Tibial artery (tissue), 4 donors: Measurements from ENCODE around the gene CERS6.

ENCODE experiments used
- DNase-seq, 2 donors: peaks; one replicate each; pipeline ENCODE4 v3.0.0-alpha.2; 2019
- H3K27ac ChIP-seq, 2 donors: fragments of 200-600 bp; sonication (generic) in 1 of 2; 1 replicate in 1 of 2; 2 replicates in 1 of 2; pipeline ENCODE4 v1.5.1; 2018 to 2019; ENCODE audit warnings: mild to moderate bottlenecking in 1 of 2
- H3K27me3 ChIP-seq, 2 donors: fragments of 200-600 bp; sonication (generic) in 1 of 2; one replicate each; pipeline versions ENCODE4 v1.5.1 to v1.6.0; 2016 to 2019
- H3K36me3 ChIP-seq, 3 donors: fragments of 200-600 bp; sonication (generic) in 2 of 3; one replicate each; pipeline ENCODE4 v1.5.1; 2016 to 2019; ENCODE audit warnings: mild to moderate bottlenecking in 2 of 3
- H3K4me1 ChIP-seq, 4 donors: fragments of 200-600 bp; sonication (generic) in 2 of 4; 1 replicate in 3 of 4; 2 replicates in 1 of 4; pipeline ENCODE4 v1.5.1; 2016 to 2019
- H3K4me3 ChIP-seq, 2 donors: fragments of 200-600 bp; sonication (generic) in 1 of 2; 1 replicate in 1 of 2; 2 replicates in 1 of 2; pipeline ENCODE4 v1.5.1; 2018 to 2019; ENCODE audit warnings: mild to moderate bottlenecking in 2 of 2
- H3K9me3 ChIP-seq, 3 donors: fragments of 200-600 bp; sonication (generic) in 1 of 3; one replicate each; pipeline ENCODE4 v1.5.1; 2016 to 2019
- CTCF ChIP-seq, 2 experiments: fragments of 200-600 bp in 1 of 2; fragments of 450-650 bp in 1 of 2; IDR thresholded peaks; one replicate each; pipeline ENCODE4 v1.5.1; 2017 to 2019; ENCODE audit warnings: antibody characterized with exemption in 2 of 2, mild to moderate bottlenecking in 1 of 2, moderate library complexity in 1 of 2
- intact Hi-C: fragments of 100-400 bp; cut with DNase I; formaldehyde crosslinking; loops from one replicate; pipeline ENCODE4 v1.15.0; 2023; ENCODE audit warnings: low total_unique reads

The CERS6 gene

GRCh38 chr2:168730344-168730743 is 274.3 kb downstream of the CERS6 start:
- no peak for DNase-seq
- Histone ChIP-seq H3K9me3 (no peaks in the 10 kb centered on the region), H3K27me3 (no peaks in the 10 kb centered on the region), H3K36me3 (no peaks in the 10 kb centered on the region), H3K4me1 (no peaks in the 10 kb centered on the region), H3K4me3 (no peak overlapping the region), H3K27ac (no peak overlapping the region)
- no peak for TF ChIP-seq CTCF (IDR thresholded peaks at IDR 0.05)
- intact Hi-C loops, result no loop called here

- no peak overlapping the region for H3K4me3 ChIP-seq
- no peak for DNase-seq
- H3K36me3 ChIP-seq, result no peaks in the 10 kb centered on the region
- intact Hi-C loops, result no loop called here
- H3K4me1 ChIP-seq, result no peaks in the 10 kb centered on the region
- H3K27me3 ChIP-seq, result no peaks in the 10 kb centered on the region
- no peak for TF ChIP-seq CTCF (IDR thresholded peaks at IDR 0.05)
- no peaks in the 10 kb centered on the region for H3K9me3 ChIP-seq
- H3K27ac ChIP-seq, result no peak overlapping the region
These were observed 274.9 kb downstream of the CERS6 start for GRCh38 chr2:168731002-168731401.

GRCh38 chr2:168731616-168732015 is 275.5 kb downstream of the CERS6 start:
- Histone ChIP-seq H3K4me3 (no peak overlapping the region), H3K9me3 (no peaks in the 10 kb centered on the region), H3K36me3 (no peaks in the 10 kb centered on the region), H3K27ac (no peak overlapping the region), H3K4me1 (no peaks in the 10 kb centered on the region), H3K27me3 (no peaks in the 10 kb centered on the region)
- DNase-seq, result no peak
- TF ChIP-seq CTCF (IDR thresholded peaks at IDR 0.05), result no peak
- intact Hi-C loops, result no loop called here

GRCh38 chr2:168732100-168732499 is 276.0 kb downstream of the CERS6 start:
- TF ChIP-seq CTCF (IDR thresholded peaks at IDR 0.05), result no peak
- H3K27me3 ChIP-seq, result no peaks in the 10 kb centered on the region
- intact Hi-C loops, result no loop called here
- no peaks in the 10 kb centered on the region for H3K36me3 ChIP-seq
- no peaks in the 10 kb centered on the region for H3K9me3 ChIP-seq
- no peak overlapping the region for H3K4me3 ChIP-seq
- DNase-seq, result no peak
- no peak overlapping the region for H3K27ac ChIP-seq
- H3K4me1 ChIP-seq, result no peaks in the 10 kb centered on the region

GRCh38 chr2:168732506-168732905 is 276.4 kb downstream of the CERS6 start:
- intact Hi-C loops, result no loop called here
- H3K4me1 ChIP-seq, result no peaks in the 10 kb centered on the region

More at GRCh38 chr2:168732506-168732905, 276.4 kb downstream of the CERS6 start:
- no peak for TF ChIP-seq CTCF (IDR thresholded peaks at IDR 0.05)
- Histone ChIP-seq H3K4me3 (no peak overlapping the region), H3K27me3 (no peaks in the 10 kb centered on the region), H3K27ac (no peak overlapping the region), H3K36me3 (no peaks in the 10 kb centered on the region), H3K9me3 (no peaks in the 10 kb centered on the region)
- no peak for DNase-seq
